Left ventricle myocardium superior (tissue), 1 donor: ENCODE results near the gene EME1. TPM values are rescaled to one million over a fixed set of nuclear protein-coding genes. Genes with fewer than 3 reads are reported as not detected.
"Not testable (repeated sequence)": the region's sequence is repeated elsewhere in the genome, so short reads cannot be mapped to it uniquely, and the experiment has no call there.

ENCODE experiments used
- ATAC-seq: fragments of 200-7000 bp; cut with Tn5 transposase; one replicate; pipeline ENCODE4 v1.9.1; 2020; ENCODE audit warnings: mild to moderate bottlenecking, moderate library complexity
- DNase-seq: peaks from one replicate; pipeline ENCODE4 v3.0.0-alpha.2; 2020
- intact Hi-C: fragments of 100-400 bp; cut with micrococcal nuclease; formaldehyde crosslinking; loops from one replicate; pipeline ENCODE4 v1.11.0; 2022
- long read RNA-seq: library from polyadenylated mRNA; unstranded; transcript quantifications from one replicate; pipeline ENCODE4 v2.0.0, GENCODE V29; 2021
- total RNA-seq: library from RNA; stranded (reverse); fragmentation: NEBNext Ultra II Directional; extraction: Animal tissue kit (Norgen Biotek cat#: 25700); gene quantifications from one replicate; pipeline ENCODE4 v1.2.1, GENCODE V29; 2021
- donor health status: DM: no; HTN: yes; CAD: no; lungs with severe emphysema.

The EME1 gene, protein sequence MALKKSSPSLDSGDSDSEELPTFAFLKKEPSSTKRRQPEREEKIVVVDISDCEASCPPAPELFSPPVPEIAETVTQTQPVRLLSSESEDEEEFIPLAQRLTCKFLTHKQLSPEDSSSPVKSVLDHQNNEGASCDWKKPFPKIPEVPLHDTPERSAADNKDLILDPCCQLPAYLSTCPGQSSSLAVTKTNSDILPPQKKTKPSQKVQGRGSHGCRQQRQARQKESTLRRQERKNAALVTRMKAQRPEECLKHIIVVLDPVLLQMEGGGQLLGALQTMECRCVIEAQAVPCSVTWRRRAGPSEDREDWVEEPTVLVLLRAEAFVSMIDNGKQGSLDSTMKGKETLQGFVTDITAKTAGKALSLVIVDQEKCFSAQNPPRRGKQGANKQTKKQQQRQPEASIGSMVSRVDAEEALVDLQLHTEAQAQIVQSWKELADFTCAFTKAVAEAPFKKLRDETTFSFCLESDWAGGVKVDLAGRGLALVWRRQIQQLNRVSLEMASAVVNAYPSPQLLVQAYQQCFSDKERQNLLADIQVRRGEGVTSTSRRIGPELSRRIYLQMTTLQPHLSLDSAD
- total RNA-seq: 0.35 TPM
- long read RNA-seq: 0 reads

- intact Hi-C loops: no loop called here
- DNase-seq (peak; percentile 88), ATAC-seq (peak; percentile 96)
These were observed at the start of gene EME1, which contains the start of gene MRPL27 for GRCh38 chr17:50372758-50373556. Gene EME1 (plus strand): TSS chr17:50373229. CDS start chr17:50375209, 1,980 bp downstream. Gene MRPL27 (minus strand): TSS chr17:50373184. CDS start chr17:50373170, 14 bp downstream.

GRCh38 chr17:50325906-50326305 is 47.1 kb upstream of the EME1 start:
- intact Hi-C loops: no loop called here
- ATAC-seq: no peak
- no peak for DNase-seq

GRCh38 chr17:50326831-50327364 is 46.1 kb upstream of the EME1 start:
- DNase-seq (no peak), ATAC-seq (no peak)
- intact Hi-C loops: no loop called here

DNA sequence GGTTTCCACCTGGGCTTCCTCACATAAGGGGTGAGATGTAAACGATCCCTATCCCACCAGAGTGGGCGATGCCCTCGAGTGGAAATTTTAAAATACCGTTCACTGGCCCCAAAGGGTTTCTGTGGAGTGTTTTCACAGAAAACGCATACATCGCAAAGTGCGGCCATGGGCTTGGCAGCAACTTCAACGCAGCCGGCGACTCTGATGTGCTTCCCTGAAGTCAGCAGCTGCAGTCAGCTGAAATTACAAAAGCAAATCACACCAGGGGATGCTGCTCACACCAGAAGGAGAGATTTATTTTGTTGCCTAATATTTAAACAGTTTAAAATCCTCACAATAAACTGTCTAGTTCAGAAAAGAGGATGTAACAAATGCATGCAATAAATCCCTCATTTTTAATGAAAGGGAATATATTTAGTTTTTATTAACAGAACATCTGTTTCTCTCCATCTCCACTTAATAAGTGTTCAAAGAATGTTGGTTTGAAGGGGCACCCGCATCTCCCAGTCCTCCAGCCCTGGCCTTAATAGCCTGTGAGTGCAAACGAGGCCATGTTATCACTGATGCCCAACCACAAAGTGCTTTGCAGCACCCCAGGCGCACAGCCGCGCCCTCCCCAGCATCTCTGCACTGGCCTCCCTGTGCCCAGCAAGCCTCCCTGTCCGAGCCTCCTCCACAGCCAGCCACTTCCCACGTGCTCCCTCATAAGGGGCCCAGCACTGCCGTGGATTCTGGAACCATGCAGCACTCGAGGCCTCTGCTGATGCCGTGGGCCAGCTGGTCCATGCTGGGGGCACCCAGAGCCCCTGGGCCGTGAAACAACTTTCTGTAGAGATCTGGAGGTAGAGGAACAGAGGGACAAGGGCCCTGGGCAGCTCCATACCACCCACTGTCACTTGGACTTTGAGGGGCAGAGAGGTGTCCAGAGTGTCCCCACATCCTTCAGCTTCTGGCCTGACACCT is 44.4 kb upstream of the EME1 start:
- intact Hi-C loops: no loop called here
- ATAC-seq (no peak), DNase-seq (no peak)

- DNase-seq (no peak), ATAC-seq (no peak)
- intact Hi-C loops: no loop called here
These were observed 43.3 kb upstream of the EME1 start for GRCh38 chr17:50329716-50330115.

- no peak for ATAC-seq
- intact Hi-C loops: no loop called here
- no peak for DNase-seq
These were observed 42.8 kb upstream of the EME1 start for GRCh38 chr17:50330151-50330775.

- no peak for DNase-seq
- ATAC-seq: no peak
- intact Hi-C loops: no loop called here
These were observed 41.8 kb upstream of the EME1 start for GRCh38 chr17:50331085-50331791.

DNA sequence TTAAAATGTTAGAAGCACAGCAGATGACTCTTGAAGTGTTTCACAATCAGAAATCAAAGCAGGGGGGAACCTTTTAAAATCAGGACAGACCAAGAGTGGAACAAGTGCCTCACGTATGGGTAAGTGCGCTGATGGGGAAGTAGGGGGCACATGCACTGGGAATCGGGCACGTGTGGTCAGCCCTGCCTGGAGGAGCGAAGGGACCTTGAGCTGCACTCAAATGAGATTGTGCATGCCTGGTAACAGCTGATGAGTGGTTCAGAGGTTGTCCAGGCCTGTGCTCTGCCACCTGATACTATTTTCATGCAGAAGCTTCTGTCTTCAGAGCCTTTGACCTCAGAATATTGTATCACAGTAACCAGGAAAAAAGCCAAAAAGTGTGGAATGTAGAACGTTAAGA is 40.8 kb upstream of the EME1 start:
- peak; percentile 83 for ATAC-seq
- intact Hi-C loops: no loop called here
- no peak for DNase-seq

GRCh38 chr17:50333291-50334057 is 39.6 kb upstream of the EME1 start:
- intact Hi-C loops, DNase-seq, ATAC-seq: not testable (repeated sequence)

DNA sequence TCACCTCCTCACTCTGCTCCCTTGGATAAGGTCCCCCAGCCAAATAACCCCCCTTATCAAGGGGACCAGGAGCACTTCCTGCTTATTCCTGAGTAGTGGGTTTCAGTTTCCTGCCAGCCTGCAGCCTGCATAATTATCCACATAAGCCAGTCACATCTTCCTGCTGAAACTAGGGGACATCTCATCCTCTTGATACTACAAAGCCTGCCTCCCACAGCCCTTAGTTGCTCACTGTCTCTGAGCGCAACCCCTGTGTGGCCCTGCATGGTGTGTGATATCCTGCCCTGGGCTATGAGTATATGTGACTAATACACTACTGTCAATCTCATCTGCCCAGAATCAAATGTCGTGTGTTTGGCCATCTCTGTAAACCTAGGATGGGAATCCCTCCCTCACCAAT is 35.1 kb upstream of the EME1 start:
- no peak for ATAC-seq
- DNase-seq: no peak
- intact Hi-C loops: no loop called here

DNA sequence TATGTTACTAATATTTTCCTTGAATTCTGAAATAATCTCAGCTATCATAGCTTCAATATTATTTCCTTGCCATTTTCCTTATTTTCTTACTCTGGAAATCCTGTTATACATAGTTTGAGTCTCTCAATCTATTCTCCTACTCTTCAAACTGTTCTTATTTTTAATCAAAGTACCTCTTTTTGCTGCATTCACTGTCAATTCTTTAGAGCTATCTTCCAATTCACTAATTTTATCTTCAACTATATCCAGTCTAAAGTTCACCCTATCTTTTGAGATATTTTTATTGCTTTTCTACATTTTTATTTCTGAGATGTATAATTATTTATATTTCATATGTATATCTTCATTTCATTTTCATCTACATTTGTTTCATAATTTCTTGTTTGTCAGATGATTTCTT is 34.4 kb upstream of the EME1 start:
- no peak for ATAC-seq
- no peak for DNase-seq
- intact Hi-C loops: no loop called here

- DNase-seq: no peak
- intact Hi-C loops: no loop called here
- no peak for ATAC-seq
These were observed 33.6 kb upstream of the EME1 start for GRCh38 chr17:50339381-50339780.

GRCh38 chr17:50344731-50345365 is 28.2 kb upstream of the EME1 start:
- intact Hi-C loops: no loop called here
- no peak for DNase-seq
- peak; percentile 6 for ATAC-seq

DNA sequence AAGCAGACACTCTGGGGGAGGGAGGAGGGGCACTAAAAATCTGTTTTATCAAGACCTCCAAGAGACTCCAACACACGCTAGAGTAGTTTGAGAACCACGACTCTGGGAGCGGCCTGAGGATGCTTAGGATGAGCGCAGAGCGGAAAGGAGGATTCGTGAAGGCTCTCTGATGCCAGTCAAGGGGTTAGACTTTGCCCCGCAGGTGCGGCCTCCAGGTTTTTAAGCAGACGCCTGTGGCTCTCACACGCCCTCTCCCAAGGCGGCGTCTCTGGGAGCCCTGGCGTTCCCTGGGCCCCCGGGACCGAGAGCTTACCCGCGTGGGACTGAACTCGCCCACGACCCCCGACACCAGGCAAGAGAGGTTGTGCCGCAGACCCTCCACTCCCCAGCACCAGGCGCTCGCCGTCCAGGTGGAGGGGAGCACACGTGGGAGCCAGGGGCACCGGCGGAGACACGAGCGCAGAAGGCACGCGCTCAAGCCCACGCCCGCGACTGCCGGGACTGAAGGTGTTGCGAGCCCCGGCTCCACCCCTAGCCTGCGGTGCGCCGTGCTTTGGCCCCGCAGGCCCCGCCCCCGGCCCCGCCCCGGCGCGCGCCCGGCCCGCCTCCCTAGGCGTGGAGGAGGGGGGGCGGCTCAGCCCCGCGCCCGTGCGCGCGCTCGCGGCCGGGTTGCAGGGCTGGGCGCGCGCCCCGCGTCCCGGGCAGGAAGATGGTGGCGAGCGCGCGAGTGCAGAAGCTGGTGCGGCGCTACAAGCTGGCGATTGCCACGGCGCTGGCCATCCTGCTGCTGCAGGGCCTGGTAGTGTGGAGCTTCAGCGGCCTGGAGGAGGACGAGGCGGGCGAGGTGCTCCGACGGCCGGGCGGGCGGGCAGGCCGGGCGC is 27.4 kb upstream of the EME1 start, which contains the start of gene XYLT2:
Gene XYLT2 (plus strand): TSS at position 695 of the 881 bp plus-strand sequence. CDS start 15 bp downstream, at position 710.
- intact Hi-C loops: no loop called here

More for the DNA sequence above, 27.4 kb upstream of the EME1 start, which contains the start of gene XYLT2:
- peak; percentile 93 for ATAC-seq
- peak; percentile 96 for DNase-seq
